HEK293 (cell line): ENCODE data around the gene CA10.

Experiments
- CTCF ChIA-PET: fragments of 350-600 bp; formaldehyde crosslinking; extraction: SDS; loops from one replicate; lab custom pipeline; 2021; ENCODE audit warnings: antibody characterized with exemption; lab: Yijun Ruan, JAX
- POLR2A ChIA-PET: fragments of 300-600 bp; formaldehyde crosslinking; extraction: SDS; loops from one replicate; lab custom pipeline; 2020; ENCODE audit warnings: antibody characterized with exemption, inconsistent platforms; lab: Yijun Ruan, JAX
- H3K27ac ChIP-seq: fragments of 200-500 bp; sonication (Bioruptor generic); 2 replicates; pipeline ENCODE4 v1.5.1; 2014; ENCODE audit warnings: low read depth, low read length, control low read depth, inconsistent platforms; ENCODE audit errors: extremely low read depth
- H3K36me3 ChIP-seq, 2 experiments: fragments of 200-500 bp in 1 of 2; sonication (Bioruptor generic) in 1 of 2; 1 replicate in 1 of 2; 2 replicates in 1 of 2; pipeline ENCODE4 v1.5.1; 2014 to 2017; ENCODE audit warnings: inconsistent platforms in 2 of 2, low read length in 2 of 2; ENCODE audit not compliant: control insufficient read depth in 2 of 2, insufficient read depth in 1 of 2
- H3K4me1 ChIP-seq: fragments of 200-500 bp; sonication (Bioruptor generic); 2 replicates; pipeline ENCODE4 v1.5.1; 2014; ENCODE audit warnings: mild to moderate bottlenecking, low read length, inconsistent platforms; ENCODE audit not compliant: control insufficient read depth, insufficient read depth
- H3K4me3 ChIP-seq: 2 replicates; pipeline ENCODE4 v1.5.1; 2011; ENCODE audit warnings: low read depth, mild to moderate bottlenecking, control low read depth, low read length, moderate library complexity
- H3K9me3 ChIP-seq: fragments of 200-500 bp; sonication (Bioruptor generic); 2 replicates; pipeline ENCODE4 v1.5.1; 2014; ENCODE audit warnings: low read depth, low read length, inconsistent platforms; ENCODE audit not compliant: control insufficient read depth, insufficient read depth
- EGR2 ChIP-seq: fragments of 450-650 bp; formaldehyde crosslinking; IDR thresholded peaks from 2 replicates; pipeline ENCODE4 v1.5.1; 2016; ENCODE audit warnings: low read depth, missing biosample characterization, missing genetic modification characterization
- GLIS1 ChIP-seq: fragments of 450-650 bp; formaldehyde crosslinking; IDR thresholded peaks from 2 replicates; pipeline ENCODE4 v1.5.1; 2016; ENCODE audit warnings: missing biosample characterization, missing genetic modification characterization
- KLF16 ChIP-seq: fragments of 450-650 bp; formaldehyde crosslinking; IDR thresholded peaks from 2 replicates; pipeline ENCODE4 v1.5.1; 2017; ENCODE audit warnings: missing biosample characterization, missing genetic modification characterization
- OVOL3 ChIP-seq: fragments of 450-650 bp; formaldehyde crosslinking; IDR thresholded peaks from 2 replicates; pipeline ENCODE4 v1.5.1; 2016; ENCODE audit warnings: missing biosample characterization, missing genetic modification characterization
- SCRT2 ChIP-seq: fragments of 450-650 bp; formaldehyde crosslinking; IDR thresholded peaks from 2 replicates; pipeline ENCODE4 v1.5.1; 2016; ENCODE audit warnings: missing biosample characterization, missing genetic modification characterization
- ZFP3 ChIP-seq: fragments of 450-650 bp; formaldehyde crosslinking; IDR thresholded peaks from 2 replicates; pipeline ENCODE4 v1.5.1; 2016; ENCODE audit warnings: low read depth, missing biosample characterization, missing genetic modification characterization
- ZNF311 ChIP-seq: fragments of 450-650 bp; formaldehyde crosslinking; IDR thresholded peaks from 2 replicates; pipeline ENCODE4 v1.5.1; 2017; ENCODE audit warnings: missing biosample characterization, missing genetic modification characterization, borderline replicate concordance
- ZNF416 ChIP-seq: fragments of 450-650 bp; formaldehyde crosslinking; IDR thresholded peaks from 2 replicates; pipeline ENCODE4 v1.5.1; 2016; ENCODE audit warnings: missing biosample characterization, missing genetic modification characterization
- ZNF473 ChIP-seq: fragments of 450-650 bp; formaldehyde crosslinking; IDR thresholded peaks from 2 replicates; pipeline ENCODE4 v1.5.1; 2017; ENCODE audit warnings: missing biosample characterization, missing genetic modification characterization
- ZNF561 ChIP-seq: fragments of 450-650 bp; IDR thresholded peaks from 2 replicates; pipeline ENCODE4 v1.5.1; 2018; ENCODE audit warnings: missing biosample characterization, missing genetic modification characterization, borderline replicate concordance
- ZNF626 ChIP-seq: fragments of 450-650 bp; sonication (Bioruptor Pico); formaldehyde crosslinking; IDR thresholded peaks from 2 replicates; pipeline ENCODE4 v1.5.1; 2018; ENCODE audit warnings: missing biosample characterization, missing genetic modification characterization, inconsistent platforms
- ZNF768 ChIP-seq: fragments of 450-650 bp; formaldehyde crosslinking; IDR thresholded peaks from 2 replicates; pipeline ENCODE4 v1.5.1; 2018; ENCODE audit warnings: missing biosample characterization, mild to moderate bottlenecking, missing genetic modification characterization
- TF ChIP-seq, protein P1 (sequence below): fragments of 450-650 bp; formaldehyde crosslinking; IDR thresholded peaks from 2 replicates; pipeline ENCODE4 v1.5.0; 2017; ENCODE audit warnings: missing biosample characterization, missing genetic modification characterization, borderline replicate concordance
- TF ChIP-seq, protein P2 (sequence below): fragments of 450-650 bp; formaldehyde crosslinking; IDR thresholded peaks from 2 replicates; pipeline ENCODE4 v1.5.1; 2017; ENCODE audit warnings: missing biosample characterization, missing genetic modification characterization
- TF ChIP-seq, protein P3 (sequence below): fragments of 450-650 bp; formaldehyde crosslinking; IDR thresholded peaks from 2 replicates; pipeline ENCODE4 v1.5.1; 2016; ENCODE audit warnings: missing biosample characterization, missing genetic modification characterization

CA10 gene

DNA sequence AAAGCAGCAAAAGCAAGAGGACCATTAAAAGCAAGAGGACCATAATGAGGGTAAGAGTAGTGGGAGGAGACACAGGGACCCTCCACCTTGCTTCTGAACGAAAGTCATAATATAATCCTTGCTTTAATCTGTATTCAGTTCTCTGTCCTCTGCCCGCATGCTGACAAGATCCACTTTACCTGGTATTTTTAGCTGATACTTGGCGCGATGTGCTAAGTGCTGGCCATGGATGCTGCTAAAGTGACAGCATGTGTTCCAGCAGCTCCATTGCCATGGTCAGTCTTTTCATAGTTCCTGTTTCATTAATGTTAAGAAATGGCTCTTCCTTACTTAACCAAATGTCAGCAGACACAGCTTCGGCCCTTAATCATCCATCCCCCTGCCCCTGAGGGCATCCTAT is 86.8 kb downstream of the CA10 start (continued):
- TF ChIP-seq ZNF311 (tag by site-specific recombination) = no peak
- no peak for TF ChIP-seq ZNF561 (tag by site-specific recombination)
- TF ChIP-seq ZNF473 (tag by site-specific recombination) = no peak
- TF ChIP-seq, protein P1, sequence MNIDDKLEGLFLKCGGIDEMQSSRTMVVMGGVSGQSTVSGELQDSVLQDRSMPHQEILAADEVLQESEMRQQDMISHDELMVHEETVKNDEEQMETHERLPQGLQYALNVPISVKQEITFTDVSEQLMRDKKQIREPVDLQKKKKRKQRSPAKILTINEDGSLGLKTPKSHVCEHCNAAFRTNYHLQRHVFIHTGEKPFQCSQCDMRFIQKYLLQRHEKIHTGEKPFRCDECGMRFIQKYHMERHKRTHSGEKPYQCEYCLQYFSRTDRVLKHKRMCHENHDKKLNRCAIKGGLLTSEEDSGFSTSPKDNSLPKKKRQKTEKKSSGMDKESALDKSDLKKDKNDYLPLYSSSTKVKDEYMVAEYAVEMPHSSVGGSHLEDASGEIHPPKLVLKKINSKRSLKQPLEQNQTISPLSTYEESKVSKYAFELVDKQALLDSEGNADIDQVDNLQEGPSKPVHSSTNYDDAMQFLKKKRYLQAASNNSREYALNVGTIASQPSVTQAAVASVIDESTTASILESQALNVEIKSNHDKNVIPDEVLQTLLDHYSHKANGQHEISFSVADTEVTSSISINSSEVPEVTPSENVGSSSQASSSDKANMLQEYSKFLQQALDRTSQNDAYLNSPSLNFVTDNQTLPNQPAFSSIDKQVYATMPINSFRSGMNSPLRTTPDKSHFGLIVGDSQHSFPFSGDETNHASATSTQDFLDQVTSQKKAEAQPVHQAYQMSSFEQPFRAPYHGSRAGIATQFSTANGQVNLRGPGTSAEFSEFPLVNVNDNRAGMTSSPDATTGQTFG = no peak
- TF ChIP-seq, protein P2, sequence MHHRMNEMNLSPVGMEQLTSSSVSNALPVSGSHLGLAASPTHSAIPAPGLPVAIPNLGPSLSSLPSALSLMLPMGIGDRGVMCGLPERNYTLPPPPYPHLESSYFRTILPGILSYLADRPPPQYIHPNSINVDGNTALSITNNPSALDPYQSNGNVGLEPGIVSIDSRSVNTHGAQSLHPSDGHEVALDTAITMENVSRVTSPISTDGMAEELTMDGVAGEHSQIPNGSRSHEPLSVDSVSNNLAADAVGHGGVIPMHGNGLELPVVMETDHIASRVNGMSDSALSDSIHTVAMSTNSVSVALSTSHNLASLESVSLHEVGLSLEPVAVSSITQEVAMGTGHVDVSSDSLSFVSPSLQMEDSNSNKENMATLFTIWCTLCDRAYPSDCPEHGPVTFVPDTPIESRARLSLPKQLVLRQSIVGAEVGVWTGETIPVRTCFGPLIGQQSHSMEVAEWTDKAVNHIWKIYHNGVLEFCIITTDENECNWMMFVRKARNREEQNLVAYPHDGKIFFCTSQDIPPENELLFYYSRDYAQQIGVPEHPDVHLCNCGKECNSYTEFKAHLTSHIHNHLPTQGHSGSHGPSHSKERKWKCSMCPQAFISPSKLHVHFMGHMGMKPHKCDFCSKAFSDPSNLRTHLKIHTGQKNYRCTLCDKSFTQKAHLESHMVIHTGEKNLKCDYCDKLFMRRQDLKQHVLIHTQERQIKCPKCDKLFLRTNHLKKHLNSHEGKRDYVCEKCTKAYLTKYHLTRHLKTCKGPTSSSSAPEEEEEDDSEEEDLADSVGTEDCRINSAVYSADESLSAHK (tag by site-specific recombination) = no peak
- no peak for TF ChIP-seq SCRT2 (tag by site-specific recombination)
- TF ChIP-seq ZNF416 = no peak
- TF ChIP-seq OVOL3 (tag by site-specific recombination) = no peak
- TF ChIP-seq EGR2 = no peak
- no peak for TF ChIP-seq KLF16 (tag by site-specific recombination)
- TF ChIP-seq, protein P3, sequence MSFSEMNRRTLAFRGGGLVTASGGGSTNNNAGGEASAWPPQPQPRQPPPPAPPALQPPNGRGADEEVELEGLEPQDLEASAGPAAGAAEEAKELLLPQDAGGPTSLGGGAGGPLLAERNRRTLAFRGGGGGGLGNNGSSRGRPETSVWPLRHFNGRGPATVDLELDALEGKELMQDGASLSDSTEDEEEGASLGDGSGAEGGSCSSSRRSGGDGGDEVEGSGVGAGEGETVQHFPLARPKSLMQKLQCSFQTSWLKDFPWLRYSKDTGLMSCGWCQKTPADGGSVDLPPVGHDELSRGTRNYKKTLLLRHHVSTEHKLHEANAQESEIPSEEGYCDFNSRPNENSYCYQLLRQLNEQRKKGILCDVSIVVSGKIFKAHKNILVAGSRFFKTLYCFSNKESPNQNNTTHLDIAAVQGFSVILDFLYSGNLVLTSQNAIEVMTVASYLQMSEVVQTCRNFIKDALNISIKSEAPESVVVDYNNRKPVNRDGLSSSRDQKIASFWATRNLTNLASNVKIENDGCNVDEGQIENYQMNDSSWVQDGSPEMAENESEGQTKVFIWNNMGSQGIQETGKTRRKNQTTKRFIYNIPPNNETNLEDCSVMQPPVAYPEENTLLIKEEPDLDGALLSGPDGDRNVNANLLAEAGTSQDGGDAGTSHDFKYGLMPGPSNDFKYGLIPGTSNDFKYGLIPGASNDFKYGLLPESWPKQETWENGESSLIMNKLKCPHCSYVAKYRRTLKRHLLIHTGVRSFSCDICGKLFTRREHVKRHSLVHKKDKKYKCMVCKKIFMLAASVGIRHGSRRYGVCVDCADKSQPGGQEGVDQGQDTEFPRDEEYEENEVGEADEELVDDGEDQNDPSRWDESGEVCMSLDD (tag by site-specific recombination) = no peak

DNA sequence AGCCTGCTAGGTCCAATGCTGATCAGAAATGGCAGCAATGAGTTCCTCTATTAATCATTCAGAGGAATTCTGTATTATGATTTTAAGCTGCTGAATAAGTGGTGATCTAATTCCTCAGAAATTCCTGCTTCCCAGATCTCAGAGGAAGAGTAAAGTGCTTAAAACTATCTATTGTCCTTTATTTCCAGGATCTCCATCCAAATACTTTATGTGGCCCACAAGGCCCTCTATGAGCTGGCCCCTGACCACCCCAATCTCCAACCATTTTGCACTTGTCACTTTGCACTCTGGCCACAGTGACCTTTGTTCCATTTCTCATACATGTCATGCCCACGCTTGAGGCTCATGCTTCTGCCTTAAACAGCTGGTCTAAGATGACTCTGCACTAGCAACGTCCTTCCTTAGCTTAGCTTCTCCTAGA is 93.7 kb downstream of the CA10 start:
- Histone ChIP-seq H3K4me1 (no peaks in the 10 kb centered on the region), H3K4me3 (no peak overlapping the region), H3K36me3 (no peaks in the 10 kb centered on the region), H3K27ac (no peak overlapping the region), H3K9me3 (no peaks in the 10 kb centered on the region)
- CTCF ChIA-PET = no interaction called here
- TF ChIP-seq ZNF626 (tag by site-specific recombination) = no peak
- POLR2A ChIA-PET = no interaction called here

DNA sequence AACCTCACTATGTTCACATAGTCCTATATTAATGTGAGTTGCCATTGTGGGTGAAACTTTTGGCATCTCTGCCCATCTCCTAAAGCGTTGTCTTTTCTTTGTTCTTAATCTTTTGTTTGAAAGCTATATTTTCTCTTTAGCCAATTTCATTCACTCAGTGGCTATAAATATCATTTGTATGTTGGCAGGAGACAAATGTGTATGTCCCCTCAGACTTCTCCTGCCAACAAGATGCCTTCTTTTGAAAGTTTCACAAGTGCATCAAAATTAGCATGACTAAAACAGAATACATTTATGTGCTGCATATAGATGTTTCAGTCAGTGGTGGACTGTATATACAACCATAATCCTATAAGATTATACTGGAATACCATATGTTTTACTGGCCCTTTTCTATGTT is 109.0 kb downstream of the CA10 start:
- ChIA-PET POLR2A (no interaction called here), CTCF (no interaction called here)
- TF ChIP-seq ZFP3 (tag by site-specific recombination) (no peak), GLIS1 (tag by site-specific recombination) (no peak), ZNF768 (tag by site-specific recombination) (no peak)
- no peaks in the 10 kb centered on the region for H3K36me3 ChIP-seq
- no peak overlapping the region for H3K4me3 ChIP-seq
- no peaks in the 10 kb centered on the region for H3K9me3 ChIP-seq
- no peaks in the 10 kb centered on the region for H3K4me1 ChIP-seq
- H3K27ac ChIP-seq = no peak overlapping the region
